Stimulated activated CD8-positive, alpha-beta memory T cell treated with anti-CD3 and anti-CD28 coated beads, Interleukin-15, amount 100 ng/mL, for 24 hours (primary cell): ENCODE results near the gene MROH8.

Source experiments
- DNase-seq: peaks from one replicate; pipeline ENCODE4 v3.0.0-alpha.2; 2020; ENCODE audit warnings: low read depth

The MROH8 gene

GRCh38 chr20:37178839-37179682 lies at the start of gene MROH8, which contains the start of gene RPN2:
MROH8 (minus strand) TSS chr20:37179548.
RPN2 (plus strand) TSS chr20:37179330; CDS start chr20:37179357, 27 bp downstream.
- peak; percentile 83 for DNase-seq

GRCh38 chr20:37228656-37229055 lies 49.3 kb upstream of the MROH8 start:
- DNase-seq: no peak

DNA sequence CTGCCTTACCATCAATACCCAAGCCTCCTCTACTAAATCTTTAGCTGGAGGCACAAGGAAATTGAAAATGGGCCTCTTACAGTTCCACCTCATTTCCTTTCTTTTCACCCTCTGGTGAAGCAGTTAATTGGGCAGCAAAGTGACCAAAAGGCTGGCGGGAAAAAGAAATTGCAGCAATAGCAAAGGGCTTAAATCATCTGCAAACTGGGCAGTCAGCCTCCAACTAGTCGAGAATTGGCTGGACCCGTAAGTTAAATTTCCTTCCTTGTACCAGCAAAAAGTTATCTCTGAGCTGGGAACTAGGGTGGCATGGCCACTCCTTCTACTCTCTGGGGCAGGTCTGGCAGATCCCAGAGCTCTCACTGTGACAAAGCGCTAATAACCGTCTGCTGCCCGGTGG lies 48.7 kb upstream of the MROH8 start:
- no peak for DNase-seq

DNA sequence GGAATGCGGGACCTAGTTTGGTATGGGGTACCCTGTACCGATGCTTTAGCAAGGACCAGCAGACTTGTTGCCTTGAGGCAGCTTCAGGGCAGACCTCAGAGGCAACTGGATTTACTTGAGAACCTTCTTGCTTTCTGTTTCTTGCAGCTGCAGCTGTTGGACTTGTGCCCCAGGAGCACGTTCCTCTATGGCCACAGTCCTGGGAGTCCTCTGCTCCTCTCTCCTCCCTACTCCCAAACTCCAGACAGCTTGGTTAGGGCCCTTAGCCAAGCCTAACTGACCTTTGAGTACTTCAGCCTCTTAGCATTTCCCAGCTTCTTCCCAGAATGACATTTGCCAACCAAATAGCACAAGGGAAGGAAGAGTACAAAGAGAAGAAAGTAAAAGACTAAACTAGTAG lies 47.5 kb upstream of the MROH8 start:
- DNase-seq: no peak

GRCh38 chr20:37225146-37225545 lies 45.8 kb upstream of the MROH8 start:
- no peak for DNase-seq

DNA sequence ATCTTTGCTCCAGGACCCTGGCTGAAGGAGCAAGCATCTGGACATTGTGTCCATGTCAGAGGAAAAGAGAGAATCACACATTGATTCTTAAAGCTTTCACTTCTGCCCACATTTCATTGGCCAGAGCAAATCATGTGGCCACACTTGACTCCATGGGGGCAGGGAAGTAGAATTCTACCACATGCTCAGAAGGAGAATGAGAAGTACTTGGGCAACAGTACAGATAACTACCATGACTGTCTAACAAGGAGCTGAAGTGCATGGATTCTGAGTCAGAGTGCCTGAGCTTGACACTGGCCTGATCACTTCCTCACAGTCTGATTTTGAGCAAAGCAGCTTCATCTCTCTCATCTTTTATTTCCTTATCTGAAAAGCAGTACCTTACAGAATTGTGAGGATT lies 43.7 kb upstream of the MROH8 start:
- no peak for DNase-seq

DNA sequence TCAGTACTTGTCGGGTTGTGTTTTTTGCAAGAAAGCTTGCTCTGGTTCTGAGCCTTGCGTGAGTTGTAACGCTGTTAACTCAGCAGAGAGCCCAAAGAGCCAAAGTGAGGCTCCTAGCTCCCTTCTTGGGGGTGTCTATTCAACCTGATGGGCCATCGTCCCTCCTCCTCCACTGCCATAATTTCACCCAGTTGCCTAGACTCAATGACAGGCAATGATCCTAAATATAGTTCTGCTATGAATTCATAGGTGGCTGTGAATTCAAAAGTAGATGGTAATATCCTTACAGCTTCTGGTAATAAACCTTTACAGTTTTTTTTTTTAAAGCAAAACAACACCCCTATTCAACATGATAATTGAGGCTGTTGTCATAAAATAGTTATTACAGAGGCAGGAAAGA lies 42.7 kb upstream of the MROH8 start:
- no peak for DNase-seq

DNA sequence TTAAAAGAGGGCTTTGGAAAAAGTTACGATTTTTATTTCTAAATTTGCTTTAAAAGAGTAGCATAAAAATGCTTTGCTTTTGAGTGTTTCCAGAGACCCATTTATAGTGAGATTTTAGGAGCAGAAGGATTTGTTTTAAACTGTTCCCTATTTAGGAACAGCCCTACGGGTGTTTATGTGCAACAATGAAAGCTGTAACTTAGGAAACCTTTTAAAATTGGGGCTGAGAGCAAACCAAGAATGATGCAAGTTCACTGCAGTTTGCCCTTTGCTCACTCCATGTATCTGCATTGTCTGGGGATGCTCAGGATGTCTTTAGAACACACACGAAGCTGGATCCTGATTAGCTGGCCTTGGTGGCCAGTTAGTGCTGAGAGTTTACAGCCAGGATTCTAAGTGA lies 41.4 kb upstream of the MROH8 start:
- DNase-seq: no peak

GRCh38 chr20:37219751-37220668 lies 40.7 kb upstream of the MROH8 start:
- no peak for DNase-seq

GRCh38 chr20:37218976-37219375 lies 39.6 kb upstream of the MROH8 start:
- DNase-seq: no peak

DNA sequence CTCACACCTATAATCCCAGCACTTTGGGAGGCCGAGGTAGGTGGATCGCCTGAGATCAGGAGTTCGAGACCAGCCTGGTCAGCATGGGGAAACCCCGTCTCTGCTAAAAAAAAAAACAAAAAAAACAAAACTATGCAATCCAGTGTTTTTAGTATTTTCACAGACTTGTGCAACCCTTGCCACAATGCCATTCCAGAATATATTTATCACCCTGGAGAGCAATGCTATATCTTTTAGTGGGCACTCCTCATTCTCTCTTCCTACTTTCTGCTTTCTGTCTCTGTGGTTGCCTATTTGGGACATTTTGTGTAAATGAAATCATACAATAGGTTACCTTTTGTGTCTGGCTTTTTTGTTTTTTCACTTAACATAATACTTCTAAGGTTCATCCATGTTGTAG lies 39.1 kb upstream of the MROH8 start:
- DNase-seq: no peak

DNA sequence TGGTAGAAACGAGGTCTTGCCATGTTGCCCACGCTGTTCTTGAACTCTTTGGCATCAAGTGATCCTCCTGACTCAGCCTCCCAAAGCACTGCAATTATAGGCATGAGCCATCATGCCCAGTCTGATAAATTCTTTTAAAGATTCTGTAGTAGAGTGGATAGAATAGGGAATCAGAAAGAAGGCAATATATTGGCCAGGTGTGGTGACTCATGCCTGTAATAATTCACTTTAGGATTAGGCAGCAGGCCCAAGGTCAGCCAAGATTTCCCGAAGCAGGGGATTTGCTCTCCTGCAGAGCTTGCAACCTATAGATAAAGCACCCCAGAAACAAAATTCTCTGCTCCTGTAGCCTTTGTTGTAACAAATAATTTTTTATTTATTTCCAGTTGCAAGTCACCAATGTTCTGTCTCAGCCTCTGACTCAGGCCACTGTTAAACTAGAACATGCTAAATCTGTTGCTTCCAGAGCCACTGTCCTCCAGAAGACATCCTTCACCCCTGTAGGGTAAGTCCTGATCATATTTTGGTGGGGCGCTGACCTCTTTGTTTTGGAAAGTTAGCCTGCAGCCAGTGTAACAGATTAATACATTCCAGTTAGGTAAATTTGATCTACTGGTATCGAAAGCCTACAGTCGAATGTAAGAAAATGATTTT lies 30.4 kb upstream of the MROH8 start:
- no peak for DNase-seq

GRCh38 chr20:37209193-37209592 lies 29.8 kb upstream of the MROH8 start:
- no peak for DNase-seq

DNA sequence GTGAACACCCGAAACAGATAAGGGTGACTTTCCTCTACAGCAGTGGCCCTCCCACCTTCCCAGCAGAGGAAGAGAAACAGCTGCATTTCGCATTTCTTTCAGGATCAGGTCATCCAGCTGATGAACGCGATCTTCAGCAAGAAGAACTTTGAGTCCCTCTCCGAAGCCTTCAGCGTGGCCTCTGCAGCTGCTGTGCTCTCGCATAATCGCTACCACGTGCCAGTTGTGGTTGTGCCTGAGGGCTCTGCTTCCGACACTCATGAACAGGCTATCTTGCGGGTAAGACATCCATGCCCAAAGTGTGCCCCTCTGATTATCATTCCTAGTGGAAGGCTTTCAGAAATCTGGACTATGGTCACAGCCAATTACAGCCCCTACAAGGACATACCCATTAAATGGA lies 27.8 kb upstream of the MROH8 start:
- DNase-seq: no peak

DNA sequence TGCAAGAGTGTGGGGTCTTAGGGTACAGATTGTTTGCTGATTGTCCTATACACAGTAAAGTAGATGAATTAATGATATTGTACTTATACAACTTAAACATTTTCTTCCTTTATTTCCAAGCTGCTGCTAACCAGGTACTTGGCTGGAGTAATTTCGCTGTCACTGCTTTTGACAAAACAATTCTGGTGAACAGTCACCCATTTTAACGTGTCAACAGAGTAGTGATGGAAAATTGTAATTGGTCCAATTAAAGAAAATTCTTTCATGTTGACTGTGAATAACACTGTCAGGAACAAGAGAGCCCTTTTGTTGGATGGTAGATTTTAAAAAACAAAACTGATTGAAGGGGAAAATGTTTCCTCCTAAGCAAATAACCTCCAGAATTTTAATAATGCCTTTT lies 26.4 kb upstream of the MROH8 start:
- DNase-seq: no peak

- DNase-seq: no peak
Measured at GRCh38 chr20:37205130-37205529, 25.8 kb upstream of the MROH8 start.

DNA sequence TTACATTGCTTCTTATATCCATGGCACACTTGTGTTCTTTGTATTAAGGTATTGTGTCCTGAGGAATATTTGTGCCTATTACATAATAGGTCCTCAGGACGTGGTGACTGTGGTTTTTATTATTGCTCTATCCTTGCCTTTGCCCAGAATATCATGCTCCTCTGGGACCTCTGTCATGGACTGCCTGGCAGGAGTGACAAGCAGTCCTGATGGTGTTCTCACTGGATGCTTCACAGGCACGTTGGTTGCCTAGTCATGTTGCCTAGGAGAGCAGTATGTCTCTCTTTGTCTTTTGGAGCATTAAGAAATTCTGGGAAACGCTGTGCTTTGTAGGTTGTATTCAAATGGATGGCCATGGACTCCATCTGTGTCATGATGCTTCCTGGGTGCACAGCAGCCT lies 24.7 kb upstream of the MROH8 start:
- DNase-seq: no peak

GRCh38 chr20:37202267-37202943 lies 23.1 kb upstream of the MROH8 start:
- no peak for DNase-seq

DNA sequence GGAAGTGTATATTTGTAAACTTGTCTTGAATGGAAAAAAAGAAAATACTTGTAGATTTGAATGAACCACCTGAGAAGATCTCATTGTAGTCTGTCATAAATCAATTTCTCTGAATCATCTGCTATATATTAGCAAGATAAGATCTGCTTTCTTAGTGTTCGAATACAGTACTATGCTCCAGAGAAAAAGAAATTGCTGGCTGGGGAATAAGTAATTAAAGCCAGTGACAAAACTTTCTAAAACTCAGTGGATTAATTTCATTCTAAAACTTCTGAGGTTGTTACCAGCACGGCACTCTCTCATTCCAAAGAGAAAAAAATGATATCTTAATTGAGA lies 22.4 kb upstream of the MROH8 start:
- no peak for DNase-seq

DNA sequence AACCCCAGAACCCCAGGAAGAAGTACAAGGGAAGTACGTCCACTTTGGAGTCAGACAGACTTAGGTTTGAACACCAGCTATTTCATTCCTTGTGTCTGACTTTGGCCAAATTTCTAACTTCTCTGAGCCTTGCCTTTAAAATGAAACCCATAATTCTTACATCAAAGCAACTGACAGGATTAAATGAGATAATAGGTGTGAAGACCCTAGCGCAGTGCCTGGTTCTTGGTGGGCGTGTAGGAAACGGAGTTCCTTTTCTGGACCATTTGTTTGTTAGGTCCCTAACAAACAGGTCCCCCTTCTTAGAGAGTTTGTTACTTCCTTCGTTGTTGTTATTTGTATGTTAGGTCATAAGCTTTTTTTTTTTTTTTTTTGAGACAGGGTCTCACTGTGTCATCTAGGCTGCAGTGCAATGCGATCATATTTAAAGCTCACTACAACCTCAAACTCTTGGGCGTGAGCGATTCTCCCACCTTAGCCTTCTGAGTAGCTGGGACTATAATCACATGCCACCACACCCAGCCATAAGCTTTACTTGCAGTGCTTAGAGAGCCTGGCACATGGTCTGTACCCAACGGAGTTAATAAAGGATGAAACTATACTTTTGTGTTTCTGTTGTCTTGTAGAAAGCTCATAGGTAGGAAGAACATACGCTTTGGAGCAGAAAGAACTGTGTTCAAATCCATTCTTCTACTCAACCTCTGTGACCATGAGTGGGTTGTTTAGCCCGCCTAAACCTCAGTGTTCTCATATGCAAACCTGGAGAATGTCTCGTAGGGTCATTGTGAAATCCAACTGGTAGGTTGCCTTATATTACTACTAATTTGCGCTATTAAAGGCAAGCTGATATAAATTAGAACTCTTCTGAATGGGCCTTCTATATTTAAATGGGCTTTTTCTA lies 21.8 kb upstream of the MROH8 start:
- DNase-seq: no peak

GRCh38 chr20:37200376-37200775 lies 21.0 kb upstream of the MROH8 start:
- DNase-seq: no peak
